Tibial artery (tissue), 4 donors: ENCODE data around the gene GALNT10.

Experiments used
- DNase-seq, 2 donors: peaks; one replicate each; pipeline ENCODE4 v3.0.0-alpha.2; 2019
- H3K27ac ChIP-seq, 2 donors: fragments of 200-600 bp; sonication (generic) in 1 of 2; 1 replicate in 1 of 2; 2 replicates in 1 of 2; pipeline ENCODE4 v1.5.1; 2018 to 2019; ENCODE audit warnings: mild to moderate bottlenecking in 1 of 2
- H3K27me3 ChIP-seq, 2 donors: fragments of 200-600 bp; sonication (generic) in 1 of 2; one replicate each; pipeline versions ENCODE4 v1.5.1 to v1.6.0; 2016 to 2019
- H3K36me3 ChIP-seq, 3 donors: fragments of 200-600 bp; sonication (generic) in 2 of 3; one replicate each; pipeline ENCODE4 v1.5.1; 2016 to 2019; ENCODE audit warnings: mild to moderate bottlenecking in 2 of 3
- H3K4me1 ChIP-seq, 4 donors: fragments of 200-600 bp; sonication (generic) in 2 of 4; 1 replicate in 3 of 4; 2 replicates in 1 of 4; pipeline ENCODE4 v1.5.1; 2016 to 2019
- H3K4me3 ChIP-seq, 2 donors: fragments of 200-600 bp; sonication (generic) in 1 of 2; 1 replicate in 1 of 2; 2 replicates in 1 of 2; pipeline ENCODE4 v1.5.1; 2018 to 2019; ENCODE audit warnings: mild to moderate bottlenecking in 2 of 2
- H3K9me3 ChIP-seq, 3 donors: fragments of 200-600 bp; sonication (generic) in 1 of 3; one replicate each; pipeline ENCODE4 v1.5.1; 2016 to 2019
- CTCF ChIP-seq, 2 experiments: fragments of 200-600 bp in 1 of 2; fragments of 450-650 bp in 1 of 2; IDR thresholded peaks; one replicate each; pipeline ENCODE4 v1.5.1; 2017 to 2019; ENCODE audit warnings: antibody characterized with exemption in 2 of 2, mild to moderate bottlenecking in 1 of 2, moderate library complexity in 1 of 2
- intact Hi-C: fragments of 100-400 bp; cut with DNase I; formaldehyde crosslinking; loops from one replicate; pipeline ENCODE4 v1.15.0; 2023; ENCODE audit warnings: low total_unique reads

The GALNT10 gene

GRCh38 chr5:154198611-154199230, 8.2 kb downstream of the GALNT10 start:
- no peak for TF ChIP-seq CTCF (IDR thresholded peaks at IDR 0.05)
- H3K36me3 ChIP-seq: no peaks in the 10 kb centered on the region
- H3K4me3 ChIP-seq: no peak overlapping the region
- no peak overlapping the region for H3K27ac ChIP-seq
- peaks cover 0 to 26% (median 14%) of the 10 kb centered on the region in 4 donors for H3K4me1 ChIP-seq
- H3K9me3 ChIP-seq: no peaks in the 10 kb centered on the region
- DNase-seq: no peak
- intact Hi-C loops: no loop called here
- no peaks in the 10 kb centered on the region for H3K27me3 ChIP-seq

DNA sequence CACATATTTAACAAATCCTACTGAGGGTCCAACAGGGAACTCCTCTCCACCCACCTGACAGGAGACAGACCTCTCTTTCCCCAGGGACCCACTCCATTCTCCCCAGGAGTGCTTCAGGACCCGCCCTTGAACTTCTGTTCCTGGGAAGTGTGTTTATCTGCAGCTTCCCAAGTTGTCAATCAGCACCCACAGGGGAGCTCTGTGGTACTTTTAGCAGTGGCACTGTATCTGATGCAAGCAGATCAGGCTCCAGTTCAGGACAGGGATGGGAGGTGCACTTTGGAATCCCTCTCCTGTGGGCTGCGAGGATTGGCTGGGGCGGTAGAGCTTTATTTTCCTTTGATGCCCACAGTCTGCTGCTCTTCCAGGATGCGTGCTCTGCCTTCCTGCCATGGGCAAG, 8.7 kb downstream of the GALNT10 start:
- Histone ChIP-seq H3K4me3 (no peak overlapping the region), H3K27me3 (no peaks in the 10 kb centered on the region), H3K4me1 (peaks cover 0 to 20% (median 11%) of the 10 kb centered on the region in 4 donors), H3K27ac (no peak overlapping the region), H3K9me3 (no peaks in the 10 kb centered on the region), H3K36me3 (no peaks in the 10 kb centered on the region)
- no peak for TF ChIP-seq CTCF (IDR thresholded peaks at IDR 0.05)
- intact Hi-C loops: no loop called here
- DNase-seq: no peak

DNA sequence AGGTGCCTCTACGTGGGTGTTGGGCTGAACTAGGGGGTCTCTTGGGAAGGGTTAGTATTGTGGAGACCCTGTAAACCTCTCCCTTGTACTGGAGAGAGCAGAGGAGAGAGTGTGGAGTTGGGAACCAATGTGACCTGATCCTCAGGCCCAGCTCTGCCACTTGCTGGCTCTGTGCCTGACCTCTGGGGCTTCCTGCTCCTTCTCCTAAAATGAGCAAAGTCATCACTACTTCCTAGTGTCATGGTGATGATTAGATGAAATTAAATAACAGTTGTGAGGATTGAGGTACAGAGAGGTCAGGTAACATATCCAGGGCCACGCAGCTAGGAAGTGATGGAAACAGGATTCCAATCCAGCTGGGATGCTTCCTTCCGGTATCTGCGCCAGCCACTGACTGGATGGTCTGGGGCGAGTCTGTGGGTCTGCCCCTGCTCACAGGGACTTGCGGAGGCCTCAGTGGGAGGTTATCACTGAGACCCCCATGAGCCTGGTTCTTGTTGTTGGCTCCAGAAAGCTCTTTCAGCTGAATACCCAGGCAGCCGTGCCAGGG, 9.2 kb downstream of the GALNT10 start:
- no peak overlapping the region for H3K4me3 ChIP-seq
- intact Hi-C loops: no loop called here
- no peak for DNase-seq
- H3K36me3 ChIP-seq: peaks cover 0 to 3% (median 0%) of the 10 kb centered on the region in 3 donors
- no peaks in the 10 kb centered on the region for H3K9me3 ChIP-seq
- H3K27ac ChIP-seq: no peak overlapping the region
- no peaks in the 10 kb centered on the region for H3K27me3 ChIP-seq
- TF ChIP-seq CTCF (IDR thresholded peaks at IDR 0.05): no peak
- peaks cover 0 to 16% (median 8%) of the 10 kb centered on the region in 4 donors for H3K4me1 ChIP-seq

DNA sequence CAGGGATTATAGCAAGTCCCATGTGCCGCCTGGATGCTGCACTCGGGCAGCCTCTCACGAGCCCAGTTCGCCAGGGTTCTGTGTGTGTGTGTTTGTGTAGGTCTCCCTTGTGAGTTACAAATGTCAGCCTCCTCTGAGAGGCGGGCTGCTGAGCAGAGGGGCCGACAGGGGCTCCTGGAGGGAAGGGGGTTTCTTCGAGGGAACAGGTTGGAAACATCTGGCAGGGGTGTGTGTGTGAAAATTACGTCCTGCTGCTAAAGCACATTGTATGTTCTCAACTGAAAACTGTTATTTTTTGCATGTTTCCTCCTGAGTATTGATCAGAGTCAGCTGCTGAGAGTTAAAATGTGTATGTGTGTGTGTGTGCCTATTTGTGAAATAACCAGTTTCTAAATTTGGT, 9.7 kb downstream of the GALNT10 start:
- Histone ChIP-seq H3K36me3 (peaks cover 0 to 7% (median 0%) of the 10 kb centered on the region in 3 donors), H3K27me3 (no peaks in the 10 kb centered on the region), H3K9me3 (no peaks in the 10 kb centered on the region), H3K27ac (no peak overlapping the region), H3K4me3 (no peak overlapping the region), H3K4me1 (peaks cover 0 to 15% (median 8%) of the 10 kb centered on the region in 4 donors)
- intact Hi-C loops: no loop called here
- no peak for TF ChIP-seq CTCF (IDR thresholded peaks at IDR 0.05)
- DNase-seq: no peak

- Histone ChIP-seq H3K27me3 (no peaks in the 10 kb centered on the region), H3K4me1 (peaks cover 0 to 15% (median 8%) of the 10 kb centered on the region in 4 donors), H3K27ac (no peak overlapping the region), H3K4me3 (no peak overlapping the region), H3K9me3 (no peaks in the 10 kb centered on the region), H3K36me3 (peaks cover 0 to 9% (median 0%) of the 10 kb centered on the region in 3 donors)
- DNase-seq: no peak
- intact Hi-C loops: no loop called here
- no peak for TF ChIP-seq CTCF (IDR thresholded peaks at IDR 0.05)
Measured at GRCh38 chr5:154201108-154201769, 10.7 kb downstream of the GALNT10 start.
